NCI-H146 (cell line): ENCODE data around the gene TBC1D22A.
A peak's percentile ranks its signal among the peaks of the same experiment; 100 is the strongest.

Experiments used
- DNase-seq: peaks from one replicate; lab custom pipeline; 2025; lab: John Stamatoyannopoulos, UW

The TBC1D22A gene, protein sequence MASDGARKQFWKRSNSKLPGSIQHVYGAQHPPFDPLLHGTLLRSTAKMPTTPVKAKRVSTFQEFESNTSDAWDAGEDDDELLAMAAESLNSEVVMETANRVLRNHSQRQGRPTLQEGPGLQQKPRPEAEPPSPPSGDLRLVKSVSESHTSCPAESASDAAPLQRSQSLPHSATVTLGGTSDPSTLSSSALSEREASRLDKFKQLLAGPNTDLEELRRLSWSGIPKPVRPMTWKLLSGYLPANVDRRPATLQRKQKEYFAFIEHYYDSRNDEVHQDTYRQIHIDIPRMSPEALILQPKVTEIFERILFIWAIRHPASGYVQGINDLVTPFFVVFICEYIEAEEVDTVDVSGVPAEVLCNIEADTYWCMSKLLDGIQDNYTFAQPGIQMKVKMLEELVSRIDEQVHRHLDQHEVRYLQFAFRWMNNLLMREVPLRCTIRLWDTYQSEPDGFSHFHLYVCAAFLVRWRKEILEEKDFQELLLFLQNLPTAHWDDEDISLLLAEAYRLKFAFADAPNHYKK

DNA sequence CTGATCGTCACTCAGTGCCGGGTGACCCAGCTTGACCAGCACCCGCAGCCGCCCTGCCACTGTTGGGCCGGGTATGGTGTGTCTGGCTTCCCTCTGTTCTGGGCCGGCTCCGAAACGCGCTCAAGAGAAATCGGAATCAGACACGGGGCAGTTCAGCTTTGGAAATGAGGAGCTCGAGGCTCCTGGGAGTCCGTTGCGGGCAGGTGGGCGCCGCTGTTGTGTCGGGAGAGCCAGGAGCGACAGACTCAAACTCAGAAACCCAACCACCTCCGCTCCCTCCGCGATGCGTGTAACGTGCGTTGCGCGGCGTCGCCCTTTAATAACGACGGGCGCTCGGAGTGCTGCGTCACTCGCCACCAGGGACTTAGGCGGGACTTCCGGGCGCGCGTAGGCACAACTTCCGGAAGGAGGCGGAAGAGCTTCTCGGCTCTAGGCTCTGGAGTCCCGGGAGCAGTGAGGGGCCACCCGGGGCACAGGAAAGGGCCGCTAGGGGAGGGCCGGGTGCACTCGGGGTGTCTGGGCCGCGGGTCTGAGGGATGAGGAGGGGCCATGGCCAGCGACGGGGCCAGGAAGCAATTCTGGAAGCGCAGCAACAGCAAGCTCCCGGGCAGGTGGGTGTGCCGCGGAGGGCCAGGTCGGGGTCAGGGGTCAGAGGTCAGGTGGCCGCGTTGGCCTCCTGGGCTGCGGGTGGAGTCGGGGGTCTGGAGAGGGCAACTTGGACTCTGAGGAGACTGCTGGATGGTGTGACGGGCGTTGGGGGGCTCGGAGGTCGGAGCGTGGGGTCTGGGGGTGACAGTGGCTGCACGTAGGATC, at the start of gene TBC1D22A:
TSS of gene TBC1D22A (plus strand) at position 413 of the 813 bp plus-strand sequence. CDS start at position 550, 137 bp downstream.
- DNase-seq: peak; percentile 89

DNA sequence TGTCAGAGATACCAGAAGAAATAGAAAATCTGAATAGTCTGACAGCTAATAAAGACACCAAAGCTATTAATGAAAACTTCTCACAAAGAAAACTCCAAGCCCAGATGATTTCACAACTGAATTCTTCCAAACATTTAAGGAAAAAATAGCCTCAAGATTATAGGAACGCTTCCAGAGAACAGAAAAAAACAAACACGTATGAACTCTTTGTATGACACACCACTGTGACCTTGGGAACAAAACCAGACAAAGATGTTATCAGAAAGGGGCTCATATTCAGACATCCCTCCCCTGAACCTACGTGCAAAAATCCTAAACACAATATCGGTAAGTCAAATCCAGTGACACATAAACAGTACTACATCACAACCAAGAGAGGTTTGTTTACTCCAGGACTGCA, 47.9 kb upstream of the TBC1D22A start:
- no peak for DNase-seq

DNA sequence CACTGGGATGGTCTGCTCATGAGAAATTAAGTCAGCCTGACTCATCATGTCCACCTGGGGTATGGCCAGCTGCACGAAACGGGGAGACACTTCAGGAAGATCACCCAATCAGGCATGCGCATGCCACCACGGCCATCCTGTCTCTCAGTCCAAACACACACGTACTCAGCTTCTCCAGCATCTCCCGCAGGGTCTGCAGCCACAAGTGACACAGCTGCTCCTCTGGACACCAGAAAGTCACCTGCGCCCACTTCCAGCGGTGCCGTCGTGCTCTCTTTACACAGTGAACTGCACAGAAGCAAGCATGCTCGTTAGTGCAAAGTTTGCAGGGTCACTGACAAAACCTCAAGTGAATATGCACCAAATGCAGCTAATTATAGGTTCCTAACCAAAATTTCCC, 42.5 kb upstream of the TBC1D22A start:
- no peak for DNase-seq

DNA sequence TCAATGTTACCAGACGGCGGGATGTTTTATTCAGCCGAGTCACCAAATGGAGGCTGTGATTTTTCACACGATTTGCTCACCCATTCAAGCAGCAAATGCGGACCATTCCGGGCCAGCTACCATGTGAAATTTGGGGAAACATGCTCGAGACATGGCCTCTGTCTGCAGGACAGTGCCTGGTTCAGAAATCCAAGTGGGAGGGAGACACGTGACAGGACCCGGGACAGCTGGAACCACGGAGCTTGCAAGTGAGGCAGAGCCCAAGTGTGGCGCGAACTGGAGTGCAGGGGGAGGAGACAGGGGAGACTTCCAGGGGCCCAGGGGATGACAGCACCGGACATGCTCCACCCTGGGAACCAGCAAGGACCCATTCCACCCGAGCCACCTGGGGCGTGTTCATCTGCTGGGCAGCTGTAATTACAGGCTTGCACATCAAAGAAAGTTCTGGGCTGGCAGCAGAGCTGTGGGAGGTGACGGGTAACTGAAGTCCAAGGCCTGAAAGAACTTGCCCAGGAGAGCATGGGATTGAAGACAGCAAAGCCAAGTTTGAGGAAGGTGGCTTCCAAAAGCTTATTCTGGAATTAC, 40.9 kb upstream of the TBC1D22A start:
- DNase-seq: no peak

DNA sequence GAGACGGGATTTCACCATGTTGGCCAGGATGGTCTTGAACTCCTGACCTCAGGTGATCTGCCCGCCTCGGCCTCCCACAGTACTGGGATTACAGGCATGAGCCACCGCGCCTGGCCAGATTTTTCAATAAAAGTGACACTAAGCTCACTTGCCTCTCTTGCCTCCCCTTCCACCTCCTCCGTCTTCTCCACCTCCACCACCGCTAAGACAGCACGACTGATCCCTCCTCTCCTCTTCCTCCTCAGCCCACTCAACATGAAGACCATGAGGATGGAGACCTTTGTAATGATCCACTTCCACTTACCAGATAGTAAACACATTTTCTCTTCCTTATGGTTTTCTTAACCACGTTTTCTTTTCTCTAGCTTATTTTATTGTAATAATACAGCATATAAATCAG, 38.6 kb upstream of the TBC1D22A start:
- DNase-seq: no peak

DNA sequence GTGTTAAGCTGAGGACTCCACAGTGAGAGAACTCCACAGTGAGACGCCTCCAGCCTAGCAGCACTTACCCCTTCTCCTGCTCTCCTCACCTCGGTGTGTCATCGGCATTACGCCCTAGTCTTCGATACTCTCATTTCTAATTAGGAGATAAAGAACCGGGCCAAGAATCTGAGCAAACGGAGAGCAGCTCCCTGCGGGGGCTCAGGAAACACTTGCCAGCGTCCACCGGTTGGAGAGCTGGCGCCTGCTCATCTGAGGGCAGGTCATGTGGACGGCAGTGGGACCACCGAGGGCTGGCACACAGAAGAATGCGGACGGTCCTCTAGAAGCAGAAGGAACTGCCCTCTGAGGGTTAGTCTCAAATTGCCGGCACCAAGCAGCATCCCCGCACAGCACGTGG, 37.4 kb upstream of the TBC1D22A start:
- DNase-seq: no peak

DNA sequence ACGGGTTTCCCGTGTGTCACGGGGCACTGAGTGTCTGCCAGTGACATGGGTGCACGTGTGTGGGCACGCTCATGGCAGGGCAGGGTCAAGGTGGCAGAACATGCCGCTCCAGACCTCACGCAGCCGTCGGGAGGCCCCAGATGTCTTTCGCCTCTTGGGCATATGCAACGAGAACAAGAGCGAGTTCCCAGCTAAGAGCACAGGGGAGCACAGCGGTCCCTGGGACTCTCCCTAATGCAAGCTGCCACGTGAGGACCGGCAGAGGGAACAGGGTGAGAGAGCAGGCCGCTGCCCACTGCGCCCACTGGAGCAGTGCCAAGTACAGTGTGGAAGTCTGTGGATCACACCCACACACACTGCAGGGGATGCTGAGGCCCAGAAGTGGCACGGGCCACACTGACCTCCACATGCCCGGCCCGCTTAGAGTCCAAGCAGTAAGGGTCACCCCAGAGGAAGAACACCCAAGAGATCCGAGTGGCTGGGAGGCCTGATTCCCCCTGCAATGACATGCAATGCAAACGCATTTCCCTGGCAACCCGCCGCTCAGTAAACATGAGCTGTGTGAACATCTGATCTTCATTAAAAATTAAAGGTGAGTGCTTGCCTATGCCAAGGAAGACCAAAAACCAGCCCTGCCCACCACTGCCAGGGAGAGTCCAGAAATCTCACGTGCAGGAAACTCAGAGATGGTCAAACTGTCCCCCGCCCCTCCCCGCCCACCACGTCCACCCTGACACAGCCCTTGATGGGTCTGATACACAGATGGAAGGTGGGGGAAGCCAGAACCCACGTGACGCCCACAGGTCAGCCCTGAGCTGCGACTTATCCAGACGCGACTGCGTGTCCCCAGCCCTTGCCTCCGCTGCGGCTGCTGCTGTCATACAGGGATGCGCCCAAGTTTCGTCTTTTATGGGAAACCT, 36.1 kb upstream of the TBC1D22A start:
- DNase-seq: peak; percentile 4

DNA sequence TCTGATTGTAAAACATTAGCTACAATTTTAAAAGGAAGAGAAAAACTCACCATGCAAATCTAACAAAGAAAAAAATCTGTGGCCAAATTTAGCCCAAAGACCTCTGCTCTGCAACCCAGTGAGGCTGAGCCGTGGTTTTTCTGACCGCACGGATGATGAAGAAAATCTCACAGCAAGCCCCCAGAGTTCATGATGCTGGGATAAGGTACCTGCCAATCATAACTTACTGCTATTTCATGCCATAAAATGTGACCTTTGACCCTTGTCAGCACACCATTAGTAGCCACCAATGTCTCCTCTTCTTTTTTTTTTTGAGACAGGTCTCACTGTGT, 35.5 kb upstream of the TBC1D22A start:
- no peak for DNase-seq

DNA sequence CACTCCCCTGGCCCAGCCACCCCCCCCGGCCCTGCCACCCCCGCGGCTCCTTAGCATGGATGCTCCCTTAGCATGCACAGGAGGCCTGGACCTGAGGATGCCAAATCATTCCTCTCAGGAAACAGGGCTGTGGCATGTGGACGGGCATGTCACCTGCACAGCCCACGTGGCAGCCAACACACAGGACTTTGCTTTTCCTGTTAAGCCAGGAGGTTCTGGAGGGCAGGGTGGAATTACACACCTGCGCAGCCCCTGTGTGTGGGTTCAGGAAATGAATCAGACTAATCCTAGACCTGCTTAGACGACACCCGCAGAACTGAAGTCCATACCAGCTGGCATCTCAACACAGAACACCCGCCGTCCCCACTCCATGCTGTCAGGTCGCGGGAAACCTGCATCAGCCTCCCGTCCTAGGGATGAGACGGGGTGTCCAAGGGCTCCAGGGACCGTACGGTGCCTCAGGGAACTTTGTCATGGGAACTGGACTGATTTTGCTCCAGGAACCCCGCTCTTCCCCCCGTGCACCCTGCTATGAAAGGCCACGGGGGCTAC, 34.6 kb upstream of the TBC1D22A start:
- no peak for DNase-seq

DNA sequence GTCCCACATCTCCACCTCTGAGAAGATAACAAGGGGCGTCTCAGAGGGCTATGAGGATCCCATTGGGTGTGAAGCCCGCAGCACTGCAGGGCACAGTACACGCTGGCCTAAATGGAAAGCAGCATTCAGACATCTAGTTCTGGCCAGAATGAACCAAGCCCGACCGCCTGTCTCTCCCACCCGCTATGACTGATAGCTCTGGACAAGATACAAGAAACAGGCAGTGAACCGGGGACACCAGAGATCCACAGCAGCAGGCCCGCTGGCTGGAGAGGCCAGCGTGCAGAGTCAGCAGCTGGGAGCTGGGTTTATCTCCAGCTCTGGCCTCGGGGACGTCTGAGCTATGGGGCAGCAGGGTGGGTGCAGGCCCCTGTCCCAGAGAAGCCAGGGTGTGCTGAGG, 34.0 kb upstream of the TBC1D22A start:
- DNase-seq: no peak

DNA sequence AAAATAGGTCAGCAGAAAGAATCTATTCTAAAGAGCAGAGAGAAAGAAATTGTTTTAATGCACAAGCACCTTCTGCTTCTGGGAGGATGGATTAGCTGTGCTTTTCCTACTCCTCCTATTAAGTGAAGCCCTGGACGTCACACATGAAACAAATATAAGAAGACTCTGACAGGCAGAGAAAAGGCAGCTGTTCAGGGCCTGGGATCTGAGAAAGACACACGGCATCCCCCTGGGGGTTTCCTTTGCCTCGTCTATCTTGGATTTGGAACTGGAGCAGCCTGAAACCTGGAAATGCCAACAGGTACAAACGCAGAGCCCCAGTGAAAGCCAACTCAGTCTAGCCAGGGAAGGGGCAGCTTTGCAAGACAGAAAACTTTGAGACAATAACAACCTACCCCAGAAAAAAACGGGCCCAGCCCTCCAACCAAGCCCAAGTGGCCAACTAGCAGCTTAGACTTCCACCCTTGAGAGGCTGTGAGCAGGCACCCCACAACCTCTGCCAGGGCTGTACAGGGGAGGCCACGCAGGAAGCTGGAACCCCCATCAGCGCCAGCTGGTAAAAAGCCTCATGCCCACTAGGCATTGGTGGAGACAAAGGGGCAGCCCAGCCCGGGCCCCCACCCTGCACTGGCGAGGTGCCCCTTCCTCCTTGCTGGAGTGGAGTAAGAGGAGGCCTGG, 31.7 kb upstream of the TBC1D22A start:
- DNase-seq: no peak

DNA sequence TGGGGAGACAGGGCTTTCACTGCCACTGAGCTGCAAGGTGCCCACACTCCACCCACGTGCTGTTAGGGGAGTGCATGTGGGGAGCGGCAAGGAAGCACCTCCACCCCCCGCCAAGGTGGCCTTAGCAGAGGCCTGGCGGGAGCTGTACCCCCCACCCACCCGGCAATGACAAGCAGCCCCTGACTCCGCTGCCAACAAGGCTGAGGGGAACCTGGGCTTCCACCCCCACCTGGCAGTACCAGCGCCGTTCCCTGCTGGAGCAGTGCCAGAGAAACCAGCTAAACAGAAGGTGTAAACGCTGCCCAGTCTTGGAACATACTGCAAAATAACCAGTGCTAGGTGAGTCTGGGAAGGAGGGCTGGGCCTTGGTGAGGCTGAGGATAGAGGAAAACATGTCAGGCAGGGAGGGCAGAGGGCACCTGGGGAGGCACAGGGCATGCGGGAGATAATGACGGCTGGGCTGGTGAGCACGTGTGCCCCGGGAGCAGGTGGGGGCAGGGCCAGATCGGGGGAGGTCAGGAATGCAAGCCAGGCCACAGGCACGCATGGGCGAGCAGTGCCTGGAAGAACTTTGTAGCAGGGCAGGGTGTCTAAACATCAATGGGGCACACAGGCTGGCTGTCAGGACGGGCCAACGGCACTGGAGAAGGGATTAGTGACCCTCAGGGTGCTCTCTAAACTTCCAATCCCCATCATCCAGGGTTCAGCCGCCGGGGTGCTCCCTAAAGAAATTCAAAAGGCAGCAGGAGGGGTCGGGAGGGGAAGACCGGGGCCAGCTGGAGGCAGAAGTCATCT, 31.0 kb upstream of the TBC1D22A start:
- no peak for DNase-seq

DNA sequence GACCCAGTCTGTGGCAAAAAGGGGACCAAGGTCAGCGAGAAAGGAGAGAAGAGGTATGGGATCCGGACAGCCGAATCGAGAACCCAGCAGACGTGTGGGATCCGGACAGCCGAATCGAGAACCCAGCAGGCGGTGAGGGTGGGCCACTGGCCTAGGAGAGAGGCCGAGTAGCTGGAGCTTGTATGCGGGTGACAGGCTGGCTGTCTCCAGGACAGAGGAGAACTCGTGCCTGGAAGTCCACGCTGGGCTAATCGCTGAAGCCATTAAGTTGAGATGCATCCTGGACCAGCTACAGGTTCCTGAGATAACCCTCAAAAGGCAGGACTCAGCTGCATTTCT, 30.4 kb upstream of the TBC1D22A start:
- DNase-seq: no peak

DNA sequence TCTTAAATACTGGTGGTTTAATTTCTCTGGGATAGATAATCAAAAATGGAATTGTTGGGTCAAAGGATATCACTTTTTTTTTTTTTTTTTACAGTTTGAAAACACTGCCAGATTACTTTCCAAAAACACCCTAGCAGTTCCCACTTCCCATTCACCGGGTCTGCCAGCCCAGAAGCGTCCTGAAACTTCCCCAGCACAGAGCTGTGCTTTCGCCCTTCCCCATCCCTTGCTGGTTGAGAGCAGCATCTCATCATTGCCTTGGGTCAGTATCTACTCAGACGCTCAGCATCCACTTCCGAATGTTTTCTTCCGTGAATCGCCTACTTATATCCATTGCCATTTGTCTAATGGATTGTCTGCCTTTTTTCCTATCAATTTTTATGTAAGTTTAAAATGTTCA, 29.9 kb upstream of the TBC1D22A start:
- no peak for DNase-seq

DNA sequence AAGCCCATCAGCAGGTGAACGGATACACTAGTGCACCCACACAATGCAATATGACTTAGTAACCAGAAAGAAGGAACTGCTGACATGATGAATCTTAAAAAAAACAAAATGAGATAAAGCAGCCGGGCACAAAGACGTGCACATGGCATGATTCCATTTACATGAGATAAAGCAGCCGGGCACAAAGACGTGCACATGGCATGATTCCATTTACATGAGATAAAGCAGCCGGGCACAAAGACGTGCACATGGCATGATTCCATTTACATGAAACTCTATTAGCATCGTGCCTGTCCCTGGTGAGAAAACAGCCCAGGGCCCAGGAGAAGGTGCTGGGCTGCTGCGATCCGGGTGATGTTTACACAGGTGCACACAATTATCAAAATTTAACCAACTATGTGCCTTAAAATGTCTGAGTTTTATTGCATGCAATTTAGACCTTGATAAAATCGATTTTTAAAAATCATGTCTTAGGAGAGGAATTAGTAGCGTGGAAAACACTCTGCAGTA, 28.2 kb upstream of the TBC1D22A start:
- DNase-seq: peak; percentile 79

DNA sequence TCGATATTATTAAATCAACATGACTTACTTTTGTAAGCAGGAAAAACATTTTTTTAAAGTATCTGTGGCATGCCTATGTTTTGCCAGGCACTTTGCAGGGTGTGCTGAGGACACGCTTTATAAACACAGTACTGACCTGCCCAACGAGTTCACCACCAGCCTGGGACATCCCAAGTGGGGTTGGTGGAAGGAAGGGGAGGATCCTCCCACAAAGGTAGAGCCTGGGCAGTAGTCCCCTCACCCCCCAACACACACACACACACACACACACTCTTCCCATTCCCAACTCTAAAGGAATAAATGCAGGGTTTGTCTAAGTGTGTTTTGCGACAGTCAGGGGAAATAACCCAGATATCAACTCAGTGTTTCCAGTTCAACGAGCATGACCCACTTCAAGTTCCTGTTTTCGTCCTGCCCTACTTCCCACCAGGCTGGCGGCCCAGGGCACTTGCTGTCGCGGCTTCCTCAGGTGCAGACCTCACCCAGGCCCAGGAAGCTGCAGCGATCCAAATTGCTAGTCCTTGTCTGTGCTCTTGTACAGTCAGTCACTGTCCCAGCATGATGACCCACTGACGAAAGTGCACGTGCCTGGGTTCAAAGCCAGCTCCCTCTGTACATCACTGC, 27.5 kb upstream of the TBC1D22A start:
- no peak for DNase-seq

DNA sequence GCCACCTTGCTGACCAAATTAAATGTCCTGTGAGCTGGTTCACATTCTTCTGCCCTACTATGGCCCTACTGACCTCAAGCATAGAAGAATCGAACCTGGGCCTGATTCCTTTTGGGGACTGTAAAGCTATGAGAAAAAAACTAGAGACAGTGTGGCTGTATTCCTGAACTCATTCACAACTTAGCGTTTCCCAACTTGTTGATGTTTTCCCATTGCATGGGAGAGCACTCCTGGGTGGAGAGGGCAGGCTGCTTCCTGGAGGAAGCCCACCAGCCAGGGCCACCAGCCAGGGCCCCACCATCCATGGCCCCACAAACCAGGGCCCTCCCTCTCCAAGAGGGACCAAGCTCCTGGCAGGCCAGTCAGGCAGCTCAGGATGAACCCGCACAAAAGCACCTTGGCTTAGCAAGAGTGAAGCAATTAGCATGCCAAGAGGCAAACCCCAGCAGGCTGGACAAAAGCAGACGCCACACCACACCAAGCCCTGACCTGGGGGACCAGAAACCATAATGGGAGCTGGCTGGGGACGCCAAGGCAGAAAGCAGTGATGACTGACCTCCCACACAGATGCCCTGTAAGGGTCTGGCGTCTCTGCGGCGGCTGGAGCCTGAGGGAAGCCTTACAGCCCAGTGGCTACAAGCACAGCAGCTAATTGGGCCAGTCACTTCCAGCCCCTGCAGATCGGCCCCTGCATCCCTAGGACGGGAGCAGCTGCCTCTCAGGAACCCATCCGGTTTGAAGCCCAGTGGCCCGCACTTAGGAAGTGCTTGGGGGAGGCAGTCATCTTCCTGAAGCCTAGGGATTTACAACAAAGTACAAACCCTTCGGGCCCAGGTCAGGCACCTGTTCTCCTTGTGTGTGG, 26.5 kb upstream of the TBC1D22A start:
- DNase-seq: no peak

DNA sequence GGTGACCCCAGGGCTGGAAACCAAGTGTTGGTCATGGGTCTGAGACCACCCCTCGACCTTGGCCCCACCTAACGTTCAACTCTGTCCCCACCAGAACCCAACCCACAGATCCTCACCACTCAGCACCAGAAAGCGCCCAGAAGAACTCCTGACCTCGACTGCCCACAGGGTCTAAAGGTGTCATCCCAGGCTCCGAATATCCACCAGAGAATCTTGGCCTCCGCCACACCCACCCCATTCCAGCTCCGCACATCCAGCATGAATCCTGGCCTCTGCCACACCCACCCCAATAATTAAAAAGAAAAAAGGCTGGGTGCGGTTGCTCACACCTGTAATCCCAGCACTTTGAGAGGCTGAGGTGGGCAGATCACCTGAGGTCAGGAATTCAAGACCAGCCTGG, 25.7 kb upstream of the TBC1D22A start:
- no peak for DNase-seq
